K562 (cell line): ENCODE measurements around the gene LGALS7B. TPM values are rescaled to one million over a fixed set of nuclear protein-coding genes. Genes with fewer than 3 reads are reported as not detected.
"Not testable (repeated sequence)": the region's sequence is repeated elsewhere in the genome, so short reads cannot be mapped to it uniquely, and the experiment has no call there.

Experiments
- ATAC-seq: fragments of 200-7000 bp; cut with Tn5 transposase; 3 replicates; pipeline ENCODE4 v1.9.1; 2020; ENCODE audit warnings: moderate library complexity
- BruUV-seq: library from RNA; stranded (reverse); fragments of 400-500 nt; replicated peaks from 2 replicates; lab custom pipeline; 2021; lab: Mats Ljungman, UMichigan
- CTCF ChIA-PET: fragments of 300-600 bp; formaldehyde crosslinking; extraction: SDS; loops from one replicate; lab custom pipeline; 2021; ENCODE audit warnings: low intra/inter-chr PET ratio; lab: Yijun Ruan, JAX
- POLR2A ChIA-PET: fragments of 300-600, 350-650 bp; sonication (Branson Sonifier 250); formaldehyde crosslinking; extraction: SDS; loops from one replicate; lab custom pipeline; 2021; ENCODE audit warnings: antibody characterized with exemption, inconsistent platforms; lab: Yijun Ruan, JAX
- DNase-seq, 4 experiments: peaks; one replicate each; pipeline versions ENCODE4 v3.0.0 to v3.0.0-alpha.2; 2011 to 2018; ENCODE audit warnings: low spot score in 3 of 4, mixed read lengths in 3 of 4; ENCODE audit errors: extremely low read depth in 1 of 4
- FAIRE-seq: peaks from 2 replicates; lab custom pipeline; 2011; peaks lifted over from hg19 to GRCh38; lab: Jason Lieb, UNC
- H2AFZ ChIP-seq: 2 replicates; pipeline ENCODE4 v1.6.0; 2011; ENCODE audit warnings: low read depth, low read length, control low read depth, inconsistent platforms
- H3K27ac ChIP-seq: fragments of 200-600 bp; 3 replicates; pipeline ENCODE4 v1.8.0; 2011; ENCODE audit warnings: low read depth, mild to moderate bottlenecking, control low read depth, inconsistent platforms, low read length, moderate library complexity, mixed read lengths; ENCODE audit errors: extremely low read depth
- H3K27me3 ChIP-seq, 2 experiments: fragments of 300-600 bp in 1 of 2; 2 replicates in 1 of 2; 3 replicates in 1 of 2; pipeline versions ENCODE4 v1.6.0 to v1.8.0; 2011; ENCODE audit warnings: inconsistent platforms in 2 of 2, low read length in 2 of 2, mild to moderate bottlenecking in 1 of 2, mixed read lengths in 1 of 2, moderate library complexity in 1 of 2; ENCODE audit not compliant: control insufficient read depth in 2 of 2, insufficient read depth in 2 of 2
- H3K36me3 ChIP-seq: fragments of 300-600 bp; 3 replicates; pipeline ENCODE4 v1.8.0; 2011; ENCODE audit warnings: mild to moderate bottlenecking, low read length, inconsistent platforms; ENCODE audit not compliant: control insufficient read depth, insufficient read depth
- H3K4me1 ChIP-seq, 2 experiments: fragments of 200-600 bp in 1 of 2; replicated peaks in 1 of 2; 2 replicates in 1 of 2; 3 replicates in 1 of 2; pipeline versions ENCODE4 v1.5.1 to v1.8.0; 2011; ENCODE audit warnings: inconsistent platforms in 2 of 2, low read length in 2 of 2, mild to moderate bottlenecking in 1 of 2, mixed read lengths in 1 of 2, moderate library complexity in 1 of 2; ENCODE audit not compliant: control insufficient read depth in 2 of 2, insufficient read depth in 2 of 2
- H3K4me2 ChIP-seq: 2 replicates; pipeline ENCODE4 v1.6.1; 2011; ENCODE audit warnings: low read length, control low read depth, inconsistent platforms, mixed read lengths; ENCODE audit not compliant: insufficient read depth
- H3K4me3 ChIP-seq: fragments of 200-600 bp; sonication (generic), shearing (Covaris generic); 2 replicates; pipeline ENCODE4 v1.5.1; 2016; ENCODE audit warnings: control low read depth, inconsistent platforms
- H3K79me2 ChIP-seq: fragments of 200-600 bp; 3 replicates; pipeline ENCODE4 v1.8.0; 2011; ENCODE audit warnings: low read length, inconsistent platforms; ENCODE audit not compliant: control insufficient read depth, insufficient read depth
- H3K9ac ChIP-seq, 2 experiments: 2 replicates each; pipeline versions ENCODE4 v1.6.0 to v1.6.1; 2011; ENCODE audit warnings: low read depth in 2 of 2, low read length in 2 of 2, control low read depth in 1 of 2, inconsistent platforms in 1 of 2, mild to moderate bottlenecking in 1 of 2, mixed read lengths in 1 of 2; ENCODE audit not compliant: insufficient read depth in 1 of 2
- H3K9me1 ChIP-seq: one replicate; pipeline ENCODE4 v1.6.0; 2011; ENCODE audit warnings: inconsistent platforms, mild to moderate bottlenecking, low read length, moderate library complexity; ENCODE audit not compliant: control insufficient read depth, insufficient read depth
- H3K9me3 ChIP-seq: replicated peaks from 2 replicates; pipeline ENCODE4 v1.5.1; 2011; ENCODE audit warnings: low read depth, low read length, inconsistent platforms; ENCODE audit not compliant: control insufficient read depth, insufficient read depth
- H4K20me1 ChIP-seq: replicated peaks from 2 replicates; pipeline ENCODE4 v1.6.1; 2011; ENCODE audit warnings: low read length, inconsistent platforms, mixed read lengths; ENCODE audit not compliant: control insufficient read depth, insufficient read depth
- ADNP ChIP-seq: fragments of 200-800 bp; sonication (Bioruptor generic); IDR thresholded peaks from 2 replicates; pipeline ENCODE4 v1.6.1; 2016; ENCODE audit warnings: missing genetic modification characterization, missing compliant biosample characterization
- BCOR ChIP-seq: fragments of 450-650 bp; IDR thresholded peaks from 2 replicates; pipeline ENCODE4 v1.6.1; 2016
- CEBPB ChIP-seq: fragments of 450-650 bp; IDR thresholded peaks from 2 replicates; pipeline ENCODE4 v1.6.1; 2016; ENCODE audit warnings: missing genetic modification characterization, missing compliant biosample characterization
- CEBPG ChIP-seq, 3 experiments: fragments of 200-800 bp in 1 of 3; sonication (Bioruptor generic) in 1 of 3; sonication (generic) in 1 of 3; formaldehyde crosslinking in 1 of 3; IDR thresholded peaks in 2 of 3; conservative IDR thresholded peaks in 1 of 3; 2 replicates each; pipeline versions ENCODE4 v1.6.1 to v1.8.0; 2016 to 2022; ENCODE audit warnings: missing compliant biosample characterization in 2 of 3, missing genetic modification characterization in 2 of 3, mild to moderate bottlenecking in 1 of 3, missing genetic modification reagents in 1 of 3
- KDM1A ChIP-seq, 2 experiments: fragments of 450-650 bp; IDR thresholded peaks; 2 replicates each; pipeline ENCODE4 v1.6.1; 2016; ENCODE audit warnings: mild to moderate bottlenecking in 2 of 2
- MYNN ChIP-seq, 2 experiments: sonication (generic); formaldehyde crosslinking in 1 of 2; IDR thresholded peaks; 2 replicates each; pipeline versions ENCODE4 v1.5.0 to v1.6.1; 2016 to 2020; ENCODE audit warnings: antibody characterized with exemption in 1 of 2, missing genetic modification reagents in 1 of 2
- PATZ1 ChIP-seq: fragments of 250-450 bp; sonication (Bioruptor Pico); IDR thresholded peaks from 2 replicates; pipeline ENCODE4 v1.5.0; 2020; ENCODE audit warnings: mild to moderate bottlenecking, borderline replicate concordance
- RBM25 ChIP-seq: fragments of 200-400 bp; formaldehyde crosslinking; IDR thresholded peaks from 2 replicates; pipeline ENCODE4 v1.6.1; 2018; ENCODE audit warnings: low read length, low read depth, moderate library complexity; ENCODE audit not compliant: severe bottlenecking
- RUNX1 ChIP-seq: sonication (generic); IDR thresholded peaks from 2 replicates; pipeline ENCODE4 v1.6.1; 2016; ENCODE audit warnings: antibody characterized with exemption, low read depth
- TRIM28 ChIP-seq: fragments of 450-650 bp; IDR thresholded peaks from 2 replicates; pipeline ENCODE4 v1.6.1; 2017
- ZBTB2 ChIP-seq: fragments of 450-650 bp; IDR thresholded peaks from 2 replicates; pipeline ENCODE4 v1.6.1; 2016; ENCODE audit warnings: antibody characterized with exemption
- WGBS: fragments of 100-300 bp; shearing (Covaris generic); methylation state at CpG from one replicate; pipeline ENCODE4 v1.1.6; 2016; ENCODE audit warnings: low coverage, mixed read lengths; ENCODE audit not compliant: insufficient coverage; ENCODE audit errors: missing lambda C conversion rate; 5-methylcytosine and 5-hydroxymethylcytosine counted together
- in situ Hi-C: fragments of 300-500 bp; cut with MboI; formaldehyde crosslinking; loops from 4 replicates; pipeline ENCODE4 v1.15.0; 2018; ENCODE audit warnings: inconsistent platforms, mixed read lengths
- intact Hi-C: fragments of 100-400 bp; cut with micrococcal nuclease; formaldehyde crosslinking; loops from 2 replicates; pipeline ENCODE4 v1.14.2; 2022
- polyA plus RNA-seq, 8 experiments: library from polyadenylated mRNA; depleted of rRNA in 4 of 8; stranded (reverse) in 5 of 8; unstranded in 3 of 8; fragments of >200 nt; fragmentation: Nextera tagmentation in 2 of 8; fragmentation: Illumina TruSeq in 1 of 8; extraction: Ambion mirVana in 2 of 8; extraction: Trizol in 1 of 8; gene quantifications; 2 replicates each; pipeline versions ENCODE4 v1.2.1 to v1.2.3, GENCODE V29; 2011 to 2014; ENCODE audit warnings: inconsistent platforms in 1 of 8, missing spikeins in 1 of 8
- total RNA-seq, 7 experiments: library from RNA; depleted of rRNA in 6 of 7; stranded (reverse); fragments of >200 nt in 6 of 7; fragmentation: Illumina TruSeq in 2 of 7; extraction: Trizol in 2 of 7; gene quantifications; 2 replicates each; pipeline versions ENCODE4 v1.2.1 to v1.2.3, GENCODE V29; 2011 to 2021; ENCODE audit warnings: low replicate concordance in 1 of 7

LGALS7B gene
- total and polyA plus RNA-seq, 9 of the 15 experiments (the other 6 are each of a cell fraction or from before 2014, with no cell fraction given), result not detected

DNA sequence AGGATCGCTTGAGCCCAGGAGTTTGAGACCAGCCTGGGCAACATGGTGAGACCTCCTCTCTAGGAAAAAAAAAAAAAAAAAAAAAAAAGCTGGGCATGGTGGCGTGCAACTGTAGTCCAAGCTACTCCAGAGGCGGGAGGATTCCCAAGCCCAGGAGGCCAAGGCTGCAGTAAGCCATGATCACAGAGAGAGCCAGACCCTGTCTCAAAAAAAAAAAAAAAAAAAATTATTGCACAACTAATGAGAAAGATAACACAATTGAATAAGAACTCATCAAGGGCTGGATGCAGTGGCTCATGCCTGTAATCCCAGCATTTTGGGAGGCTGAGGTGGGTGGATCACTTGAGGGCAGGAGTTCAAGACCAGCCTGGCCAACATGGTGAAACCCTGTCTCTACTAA, 2.9 kb upstream of the LGALS7B start:
- H3K4me1 ChIP-seq; H3K9me1 ChIP-seq; CTCF ChIA-PET; H3K4me2 ChIP-seq; H3K36me3 ChIP-seq; in situ Hi-C loops; H3K27me3 ChIP-seq; FAIRE-seq; H3K9ac ChIP-seq; H2AFZ ChIP-seq; intact Hi-C loops; H3K4me3 ChIP-seq; ATAC-seq; H3K27ac ChIP-seq; BruUV-seq; H3K9me3 ChIP-seq; H3K79me2 ChIP-seq; H4K20me1 ChIP-seq; DNase-seq; TF ChIP-seq CEBPG (CRISPR knock-in tag; IDR thresholded peaks at IDR 0.05): not testable (repeated sequence)
- TF ChIP-seq CEBPG (tag; conservative IDR thresholded peaks at IDR 0.05 in 1 of 2, IDR thresholded peaks at IDR 0.05 in 1 of 2), result peak in 1 of 2 experiments; percentile 39; a peak in 1 of 4 replicates
- peak; percentile 74 for TF ChIP-seq CEBPB
- POLR2A ChIA-PET, result interaction anchor here (0.7 kb wide), 1 partner anchor 17 kb away, joined by 3 read pairs; no protein-coding TSS in a partner anchor
- WGBS, result 48% methylated on average over 3 of the region's 3 CpGs

GRCh38 chr19:38786572-38787265, 2.3 kb upstream of the LGALS7B start:
- ATAC-seq, result no peak
- no peak for FAIRE-seq
- TF ChIP-seq BCOR, result peak; percentile 79
- TF ChIP-seq TRIM28, result no peak
- no peak for TF ChIP-seq RUNX1
- no peak for TF ChIP-seq MYNN (IDR thresholded peaks at IDR 0.05)
- TF ChIP-seq MYNN (CRISPR knock-in tag; IDR thresholded peaks at IDR 0.05), result no peak
- no peak for TF ChIP-seq ZBTB2
- no peak for TF ChIP-seq PATZ1 (CRISPR knock-in tag)
- 0 out of 2 replicates have a peak, but pooled peaks have one; percentile 20 for TF ChIP-seq ADNP (tag)
- TF ChIP-seq KDM1A (IDR thresholded peaks at IDR 0.05), result 0 out of 4 replicates have a peak, but pooled peaks have one; percentile 31 to 43
- peak; percentile 72 for TF ChIP-seq RBM25

More at GRCh38 chr19:38786572-38787265, 2.3 kb upstream of the LGALS7B start:
- Histone ChIP-seq H3K27ac (no peak overlapping the region), H3K9me3 (no peaks in the 10 kb centered on the region), H3K4me1 (peaks cover 0 to under 1% of the 10 kb centered on the region in 2 experiments; a peak in 2 of 5 replicates), H3K27me3 (no peaks in the 10 kb centered on the region), H3K79me2 (no peaks in the 10 kb centered on the region), H3K9me1 (no peaks in the 10 kb centered on the region), H3K36me3 (no peaks in the 10 kb centered on the region), H3K4me2 (no peak overlapping the region), H3K4me3 (no peak overlapping the region), H2AFZ (no peak overlapping the region), H4K20me1 (no peaks in the 10 kb centered on the region), H3K9ac (no peak overlapping the region)
- no TSS peak for BruUV-seq
- no peak for DNase-seq
- CTCF ChIA-PET, result no interaction called here
- intact Hi-C loops (no loop called here), in situ Hi-C loops (no loop called here)
- POLR2A ChIA-PET, result interaction anchor here (0.6 kb wide), 1 partner anchor 388 kb away, joined by 3 read pairs; no protein-coding TSS in a partner anchor
- WGBS, result 40% methylated on average over 10 of the region's 11 CpGs
